ENCODE measurements around the gene SON.
A peak's percentile ranks its signal among the peaks of the same experiment; 100 is the strongest.
"Not testable (repeated sequence)": the region's sequence is repeated elsewhere in the genome, so short reads cannot be mapped to it uniquely, and the experiment has no call there.

Gene SON, protein sequence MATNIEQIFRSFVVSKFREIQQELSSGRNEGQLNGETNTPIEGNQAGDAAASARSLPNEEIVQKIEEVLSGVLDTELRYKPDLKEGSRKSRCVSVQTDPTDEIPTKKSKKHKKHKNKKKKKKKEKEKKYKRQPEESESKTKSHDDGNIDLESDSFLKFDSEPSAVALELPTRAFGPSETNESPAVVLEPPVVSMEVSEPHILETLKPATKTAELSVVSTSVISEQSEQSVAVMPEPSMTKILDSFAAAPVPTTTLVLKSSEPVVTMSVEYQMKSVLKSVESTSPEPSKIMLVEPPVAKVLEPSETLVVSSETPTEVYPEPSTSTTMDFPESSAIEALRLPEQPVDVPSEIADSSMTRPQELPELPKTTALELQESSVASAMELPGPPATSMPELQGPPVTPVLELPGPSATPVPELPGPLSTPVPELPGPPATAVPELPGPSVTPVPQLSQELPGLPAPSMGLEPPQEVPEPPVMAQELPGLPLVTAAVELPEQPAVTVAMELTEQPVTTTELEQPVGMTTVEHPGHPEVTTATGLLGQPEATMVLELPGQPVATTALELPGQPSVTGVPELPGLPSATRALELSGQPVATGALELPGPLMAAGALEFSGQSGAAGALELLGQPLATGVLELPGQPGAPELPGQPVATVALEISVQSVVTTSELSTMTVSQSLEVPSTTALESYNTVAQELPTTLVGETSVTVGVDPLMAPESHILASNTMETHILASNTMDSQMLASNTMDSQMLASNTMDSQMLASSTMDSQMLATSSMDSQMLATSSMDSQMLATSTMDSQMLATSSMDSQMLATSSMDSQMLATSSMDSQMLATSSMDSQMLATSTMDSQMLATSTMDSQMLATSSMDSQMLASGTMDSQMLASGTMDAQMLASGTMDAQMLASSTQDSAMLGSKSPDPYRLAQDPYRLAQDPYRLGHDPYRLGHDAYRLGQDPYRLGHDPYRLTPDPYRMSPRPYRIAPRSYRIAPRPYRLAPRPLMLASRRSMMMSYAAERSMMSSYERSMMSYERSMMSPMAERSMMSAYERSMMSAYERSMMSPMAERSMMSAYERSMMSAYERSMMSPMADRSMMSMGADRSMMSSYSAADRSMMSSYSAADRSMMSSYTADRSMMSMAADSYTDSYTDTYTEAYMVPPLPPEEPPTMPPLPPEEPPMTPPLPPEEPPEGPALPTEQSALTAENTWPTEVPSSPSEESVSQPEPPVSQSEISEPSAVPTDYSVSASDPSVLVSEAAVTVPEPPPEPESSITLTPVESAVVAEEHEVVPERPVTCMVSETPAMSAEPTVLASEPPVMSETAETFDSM (N-terminal part only)

DNA sequence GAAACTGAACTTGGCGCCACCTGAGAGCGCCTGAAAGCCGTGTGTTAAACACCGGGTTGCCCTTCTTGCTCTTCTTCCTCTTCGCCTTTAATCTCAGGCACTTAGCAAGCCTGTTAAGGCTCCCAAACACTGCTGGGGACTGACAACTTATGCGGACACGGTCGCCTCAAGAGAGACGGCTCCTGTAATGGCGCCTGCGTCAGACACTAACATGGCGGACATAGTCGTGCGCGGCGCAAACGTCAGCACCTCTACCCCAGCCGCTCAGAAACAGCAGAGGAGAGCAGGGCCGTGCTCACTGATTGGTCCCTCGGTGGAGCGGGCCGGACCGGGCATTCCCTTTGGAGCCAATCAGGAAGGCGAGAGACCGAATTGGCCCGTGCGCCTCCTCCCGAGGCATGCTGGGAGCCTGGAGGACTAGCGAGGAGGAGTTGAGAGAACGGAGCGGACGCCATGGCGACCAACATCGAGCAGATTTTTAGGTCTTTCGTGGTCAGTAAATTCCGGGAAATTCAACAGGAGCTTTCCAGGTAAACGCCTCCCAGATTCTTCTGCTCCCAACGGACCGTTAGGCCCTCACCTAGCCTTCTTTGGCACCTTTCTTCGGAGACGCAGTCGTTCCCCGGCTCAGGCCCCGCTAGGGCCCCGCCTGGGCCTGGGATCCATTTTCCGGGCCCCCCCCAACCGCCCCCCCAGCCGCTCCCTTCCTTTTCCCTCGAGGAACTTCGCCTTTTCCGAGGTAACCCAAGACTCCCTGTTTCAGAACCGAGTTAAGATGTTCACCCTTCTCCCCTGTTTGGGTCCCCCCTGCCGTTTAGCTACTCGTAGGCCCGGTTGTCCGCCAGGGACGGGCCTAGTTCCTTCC is at the start of gene SON:
SON (plus strand) TSS at position 399 of the 865 bp plus-strand sequence; CDS start at position 454, 55 bp downstream.
- peak; percentile 96 for DNase-seq (ENCODE audit: low read depth)

DNA sequence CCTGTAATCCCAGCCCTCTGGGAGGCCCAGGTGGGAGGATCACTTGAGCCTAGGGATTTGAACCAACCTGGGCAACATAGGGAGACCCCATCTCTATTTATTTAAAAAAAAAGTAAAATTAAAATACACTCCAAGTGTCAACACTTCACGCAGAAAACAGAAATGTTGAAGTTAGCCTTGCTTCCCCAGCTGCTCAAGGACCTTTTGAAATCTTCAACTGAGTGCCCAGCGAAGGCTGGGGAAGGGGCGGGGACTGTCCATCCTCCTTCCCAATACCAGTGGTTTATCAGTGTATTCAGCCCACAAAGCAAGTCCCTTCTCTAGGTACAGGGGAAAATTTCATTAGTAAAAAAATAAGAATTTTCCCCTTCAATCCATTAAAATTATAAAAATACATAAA is 49.1 kb upstream of the SON start:
- no peak for DNase-seq (ENCODE audit: low read depth)

DNA sequence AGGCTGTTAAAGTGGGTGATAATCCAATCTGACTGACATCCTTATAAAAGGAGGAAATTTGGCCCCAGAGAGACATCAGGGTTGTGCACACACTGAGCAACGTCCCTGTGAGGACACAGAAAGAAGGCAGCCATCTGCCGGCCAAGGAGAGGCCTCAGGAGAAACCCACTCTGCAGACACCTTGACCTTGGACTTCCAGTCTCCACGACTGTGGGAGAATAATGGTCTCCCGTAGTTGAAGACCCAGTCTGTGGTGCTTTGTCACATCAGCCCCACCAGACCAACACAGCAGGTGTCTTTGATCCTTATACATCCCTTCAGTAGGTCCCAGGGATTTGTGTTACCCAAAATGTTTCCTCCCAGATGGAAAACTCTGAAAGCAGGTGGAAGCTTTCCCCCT is 47.1 kb upstream of the SON start:
- DNase-seq (ENCODE audit: low read depth) = no peak

DNA sequence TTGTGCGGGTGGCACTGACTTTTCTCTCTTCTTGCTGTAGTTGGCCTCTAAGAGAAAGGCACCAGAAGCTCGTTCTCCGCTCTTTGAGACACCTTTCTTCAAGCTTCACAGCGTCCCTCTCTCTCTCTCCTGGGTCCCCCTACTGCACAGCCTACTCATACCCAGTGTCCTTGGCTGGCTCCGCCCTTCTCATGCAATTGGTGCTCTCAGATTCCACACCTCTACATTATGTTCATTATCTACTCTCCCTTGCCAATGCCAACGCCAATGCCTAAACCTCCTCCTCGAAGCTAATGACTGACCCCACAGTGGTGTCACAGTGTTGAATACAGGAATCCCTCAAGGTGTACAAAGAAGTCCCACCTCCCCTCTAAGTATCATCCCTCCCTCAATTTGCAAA is 46.5 kb upstream of the SON start:
- no peak for DNase-seq (ENCODE audit: low read depth)

DNA sequence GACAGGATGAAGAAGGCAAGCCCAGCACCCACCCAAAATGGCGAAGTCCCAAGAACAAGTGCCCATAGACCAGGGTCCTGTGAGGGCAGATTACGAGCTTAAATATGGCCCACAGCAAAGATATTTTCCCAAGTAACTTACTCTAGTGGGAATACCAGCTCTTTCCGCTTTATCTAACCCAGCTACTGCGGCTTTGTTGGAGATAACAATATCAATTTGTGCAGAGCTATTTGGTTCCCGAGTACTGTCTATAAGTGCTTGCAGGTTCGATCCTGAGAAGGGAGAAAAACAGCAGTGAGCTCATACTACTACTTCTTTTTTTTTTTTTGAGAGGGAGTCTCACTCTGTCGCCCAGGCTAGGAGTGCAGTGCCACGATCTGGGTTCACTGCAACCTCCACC is 37.0 kb upstream of the SON start:
- no peak for DNase-seq (ENCODE audit: low read depth)

DNA sequence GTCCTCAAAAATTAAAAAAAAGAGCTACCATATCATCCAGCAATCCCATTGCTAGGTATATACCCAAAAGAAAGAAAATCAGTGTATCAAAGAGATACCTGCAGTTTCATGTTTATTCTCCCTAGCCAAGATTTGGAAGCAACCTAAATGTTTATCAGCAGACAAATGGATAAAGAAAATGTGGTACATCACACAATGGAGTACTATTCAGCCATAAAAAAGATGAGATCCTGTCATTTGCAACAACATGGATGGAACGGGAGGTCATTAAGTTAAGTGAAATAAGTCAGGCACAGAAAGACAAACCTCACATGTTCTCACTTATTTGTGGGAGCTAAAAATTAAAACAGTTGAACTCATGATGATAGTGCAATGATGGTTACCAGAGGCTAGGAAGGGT is 35.8 kb upstream of the SON start:
- not testable (repeated sequence) for DNase-seq (ENCODE audit: low read depth)

DNA sequence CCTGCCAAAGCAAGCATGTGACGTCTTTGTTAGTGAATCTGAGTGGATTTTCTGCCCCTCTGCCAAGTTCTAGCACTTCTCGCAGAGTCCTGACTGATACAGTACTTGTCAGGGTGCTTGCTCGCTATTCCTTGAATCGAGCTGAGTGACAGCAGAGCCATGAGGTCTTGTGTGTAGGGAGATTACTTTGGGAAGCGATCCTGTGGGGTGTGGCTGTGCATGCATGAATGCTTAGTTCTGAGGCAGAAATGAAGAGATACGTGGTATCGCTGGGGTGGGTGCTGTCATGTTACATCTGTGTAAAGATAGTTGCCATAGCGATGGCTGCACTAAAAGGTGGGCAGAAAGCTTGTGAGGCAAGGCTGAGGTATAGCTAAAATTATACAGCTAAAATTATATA is 32.0 kb upstream of the SON start:
- DNase-seq (ENCODE audit: low read depth) = no peak

DNA sequence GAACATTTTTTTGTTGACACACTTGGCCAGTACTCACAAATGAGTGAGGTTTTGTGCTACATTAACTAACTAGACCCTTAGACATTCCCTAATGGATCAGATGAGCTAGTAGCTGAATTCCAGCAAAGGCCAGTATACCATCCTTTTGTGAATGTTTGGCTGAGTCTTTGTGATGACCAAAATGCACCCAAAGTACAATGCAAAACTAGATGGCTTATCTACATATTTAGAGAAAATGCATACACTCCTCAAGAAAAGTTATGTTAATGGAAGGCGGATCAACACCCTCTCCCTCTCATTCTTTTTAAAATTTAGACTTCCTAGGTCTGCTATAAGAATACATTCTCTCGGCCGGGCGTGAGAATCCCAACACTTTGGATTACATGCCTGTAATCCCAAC is 31.2 kb upstream of the SON start:
- DNase-seq (ENCODE audit: low read depth) = no peak

DNA sequence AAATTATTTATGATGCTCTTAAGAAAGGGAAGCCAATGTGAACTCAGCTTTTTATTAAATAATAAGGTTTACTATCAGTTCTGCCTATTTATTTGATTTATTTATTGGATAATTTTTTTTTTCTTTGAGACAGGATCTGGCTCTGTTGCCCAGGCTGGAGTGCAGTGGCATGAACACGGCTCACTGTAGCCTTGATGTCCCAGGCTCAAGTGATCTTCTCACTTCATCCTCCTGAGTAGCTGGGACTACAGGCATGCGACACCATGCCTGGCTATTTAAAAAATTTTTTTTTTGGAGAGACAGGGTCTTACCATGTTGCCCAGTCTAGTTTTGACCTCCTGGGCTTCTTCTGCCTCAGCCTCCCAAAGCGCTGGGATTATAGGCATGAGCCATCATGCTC is 30.4 kb upstream of the SON start:
- no peak for DNase-seq (ENCODE audit: low read depth)

DNA sequence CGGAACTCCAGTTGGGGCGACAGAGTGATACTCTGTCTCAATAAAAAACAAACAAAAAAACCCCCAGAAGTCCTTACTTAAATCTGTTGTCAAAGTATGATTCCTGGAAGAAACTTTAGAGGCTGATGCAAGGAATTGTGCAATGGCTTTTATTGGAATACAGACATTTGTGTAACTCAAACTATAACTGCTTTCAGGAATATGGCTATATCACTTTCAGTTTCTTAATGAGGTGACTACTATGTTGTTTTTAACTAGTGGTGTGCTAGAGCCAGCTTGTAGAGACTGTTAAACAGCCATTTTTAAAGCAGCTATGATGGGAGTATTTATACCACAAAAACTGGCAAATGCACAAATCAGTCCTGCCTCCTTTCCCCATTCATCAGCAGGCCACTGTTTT is 28.6 kb upstream of the SON start:
- DNase-seq (ENCODE audit: low read depth) = no peak

DNA sequence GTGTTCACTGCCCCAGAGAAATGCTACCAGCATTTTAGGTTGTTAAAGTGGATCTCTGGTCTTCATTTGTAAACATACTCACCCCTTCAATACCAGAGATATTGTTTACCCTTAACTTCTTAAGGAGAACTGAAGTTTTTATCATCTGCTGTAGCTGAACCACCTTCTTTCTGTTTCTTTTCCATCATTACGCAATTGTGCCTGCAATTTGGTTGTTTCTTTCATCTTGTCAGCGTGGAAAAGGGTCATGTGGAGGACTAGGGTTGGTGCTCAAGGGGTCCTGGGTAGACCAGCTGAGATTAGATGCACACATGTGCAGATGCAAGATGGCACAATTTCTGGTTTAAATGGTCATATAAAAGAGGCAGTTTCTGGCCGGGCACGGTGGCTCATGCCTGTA is 23.9 kb upstream of the SON start:
- no peak for DNase-seq (ENCODE audit: low read depth)

DNA sequence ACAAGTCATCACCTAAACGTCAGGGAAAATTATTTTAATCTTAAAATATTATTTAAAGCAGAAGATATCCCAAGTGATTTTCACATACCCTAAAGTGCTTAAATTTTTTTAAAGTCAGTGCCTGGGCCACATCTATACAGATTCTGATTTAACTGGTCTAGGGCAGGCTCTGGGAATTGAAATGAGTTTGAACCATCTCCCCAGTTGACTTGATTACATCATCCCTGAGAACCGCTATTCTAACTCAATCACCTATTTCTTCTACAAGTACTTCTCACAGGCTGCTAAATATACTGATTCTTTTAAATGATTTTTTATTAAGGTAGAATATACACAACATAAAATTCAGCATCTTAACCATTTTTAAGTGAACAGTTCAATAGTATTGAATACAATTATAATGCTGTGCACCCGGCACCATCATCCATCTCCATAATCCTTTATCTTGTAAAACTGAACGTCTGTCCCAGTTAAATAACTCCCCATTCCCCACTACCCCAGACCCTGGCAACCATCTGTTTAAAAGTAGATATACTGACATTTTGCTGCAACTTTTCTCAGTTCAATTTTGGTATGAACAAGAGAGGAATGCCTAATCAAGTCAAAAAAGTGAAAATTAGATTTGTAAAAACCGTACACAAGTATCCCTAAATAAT is 20.4 kb upstream of the SON start:
- DNase-seq (ENCODE audit: low read depth) = no peak

DNA sequence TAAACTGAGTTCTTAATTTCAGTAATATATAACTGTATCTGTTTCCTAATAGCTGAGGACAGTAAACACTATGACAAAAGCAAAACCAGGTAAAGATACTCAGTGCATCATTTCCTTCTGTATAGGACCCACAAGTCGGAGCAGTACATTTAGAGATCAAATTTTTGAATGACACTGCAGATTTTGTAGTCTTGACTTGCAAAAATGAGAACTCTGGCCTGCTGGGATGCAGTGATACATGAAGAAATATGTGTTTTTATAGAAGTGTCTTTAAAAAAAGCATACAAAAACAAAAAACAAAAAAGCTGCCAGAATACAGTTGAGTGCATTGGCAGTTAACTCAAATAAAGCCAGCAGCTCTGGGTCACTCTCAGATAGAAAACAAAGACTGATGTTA is 19.9 kb upstream of the SON start:
- DNase-seq (ENCODE audit: low read depth) = no peak

DNA sequence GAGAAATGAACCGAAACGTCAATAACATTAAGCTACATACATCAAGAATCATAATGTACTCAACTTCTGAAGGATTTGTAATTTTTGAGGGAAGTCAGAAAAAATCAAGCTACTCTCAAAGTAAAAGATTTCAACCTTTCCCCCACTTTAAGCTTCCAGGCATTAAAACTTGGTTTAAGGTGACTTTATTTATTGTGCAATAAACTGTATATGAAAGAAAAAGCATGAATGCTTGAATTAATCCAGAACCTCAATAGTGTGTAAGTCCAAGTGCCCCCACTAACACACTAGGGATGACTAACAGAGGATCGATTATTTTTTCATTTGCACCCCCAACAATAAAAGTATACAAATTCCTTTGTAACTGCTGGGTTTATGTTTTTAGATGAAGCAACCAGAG is 11.8 kb upstream of the SON start:
- no peak for DNase-seq (ENCODE audit: low read depth)

DNA sequence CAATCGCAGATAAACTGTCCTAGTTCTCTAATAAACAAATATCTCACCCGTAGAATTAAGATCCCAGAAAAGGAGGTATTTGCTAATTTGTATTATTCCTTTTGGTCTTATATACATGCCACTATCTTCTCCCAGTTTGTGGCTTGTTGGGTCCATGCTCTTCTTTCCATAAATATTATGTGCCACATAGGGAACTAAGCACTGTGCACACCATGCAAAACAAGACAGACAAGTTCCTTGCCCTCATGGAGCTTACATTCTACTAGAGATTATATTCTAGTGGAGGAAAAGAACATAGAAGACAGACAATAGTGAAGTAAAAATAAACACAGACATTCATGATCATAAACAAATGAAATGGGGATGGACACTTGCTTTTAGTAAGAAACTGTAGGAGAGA is 5.6 kb upstream of the SON start:
- DNase-seq (ENCODE audit: low read depth) = no peak

DNA sequence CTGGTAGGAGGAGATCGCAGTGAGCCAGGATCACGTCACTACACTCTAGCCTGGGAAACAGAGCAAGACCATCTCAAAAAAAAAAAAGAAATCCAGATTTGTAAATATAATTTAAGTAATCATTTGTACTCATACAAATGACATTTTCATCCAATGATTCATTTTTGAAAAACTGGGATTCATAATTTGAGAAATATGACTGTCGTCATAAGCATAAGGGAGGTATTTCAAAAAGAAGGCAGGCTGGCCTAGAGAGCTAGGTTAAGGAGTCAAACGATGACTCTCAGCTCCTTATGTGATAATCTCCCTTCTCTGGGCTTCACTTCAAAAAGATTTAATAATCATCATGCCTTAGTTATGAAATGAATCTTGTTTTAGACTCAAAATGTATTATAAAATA is 3.2 kb upstream of the SON start:
- DNase-seq (ENCODE audit: low read depth) = no peak

DNA sequence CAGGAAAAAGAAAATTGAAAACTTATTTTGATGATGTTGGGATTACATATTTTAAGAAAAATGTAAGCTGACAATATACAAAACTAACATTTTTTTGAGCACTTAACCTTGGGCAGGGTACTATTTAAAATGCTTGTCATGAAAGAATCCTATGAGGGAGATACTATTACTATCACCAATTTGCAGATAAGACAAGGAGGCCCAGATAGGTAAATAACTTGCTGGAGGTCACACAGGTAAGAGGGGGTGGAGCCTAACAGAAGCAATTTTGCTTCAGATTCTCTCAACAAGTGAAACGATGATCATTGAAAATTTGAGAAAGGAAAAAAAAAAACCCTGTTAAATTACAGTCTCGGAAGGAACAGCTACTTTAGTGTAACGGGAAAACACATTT is 2.1 kb upstream of the SON start:
- DNase-seq (ENCODE audit: low read depth) = no peak

DNA sequence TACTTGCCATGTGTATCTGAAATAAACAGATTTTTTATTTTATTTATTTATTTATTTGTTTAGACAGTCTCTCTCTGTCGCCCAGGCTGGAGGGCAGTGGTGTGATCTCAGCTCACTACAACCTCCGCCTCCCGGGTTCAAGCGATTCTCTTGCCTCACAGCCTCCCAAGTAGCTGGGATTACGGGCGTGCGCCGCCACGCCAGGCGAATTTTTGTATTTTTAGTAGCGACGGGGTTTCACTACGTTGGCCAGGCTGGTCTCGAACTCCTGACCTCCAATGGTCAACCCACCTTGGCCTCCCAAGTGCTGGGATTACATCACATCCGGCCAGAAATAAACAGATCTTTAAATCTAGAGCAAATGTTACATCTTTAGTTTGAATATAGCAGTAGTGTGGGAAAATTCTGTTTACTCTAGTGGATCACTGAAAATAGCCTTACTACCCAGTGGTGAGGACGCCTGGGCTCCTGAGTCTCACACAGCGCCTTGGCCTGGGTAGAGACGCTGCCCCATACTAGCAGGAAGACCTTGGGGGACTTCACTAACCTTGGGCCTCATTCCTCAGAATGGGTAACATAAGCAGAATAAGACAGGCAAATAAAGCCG is 1.6 kb upstream of the SON start:
- DNase-seq (ENCODE audit: low read depth) = no peak

DNA sequence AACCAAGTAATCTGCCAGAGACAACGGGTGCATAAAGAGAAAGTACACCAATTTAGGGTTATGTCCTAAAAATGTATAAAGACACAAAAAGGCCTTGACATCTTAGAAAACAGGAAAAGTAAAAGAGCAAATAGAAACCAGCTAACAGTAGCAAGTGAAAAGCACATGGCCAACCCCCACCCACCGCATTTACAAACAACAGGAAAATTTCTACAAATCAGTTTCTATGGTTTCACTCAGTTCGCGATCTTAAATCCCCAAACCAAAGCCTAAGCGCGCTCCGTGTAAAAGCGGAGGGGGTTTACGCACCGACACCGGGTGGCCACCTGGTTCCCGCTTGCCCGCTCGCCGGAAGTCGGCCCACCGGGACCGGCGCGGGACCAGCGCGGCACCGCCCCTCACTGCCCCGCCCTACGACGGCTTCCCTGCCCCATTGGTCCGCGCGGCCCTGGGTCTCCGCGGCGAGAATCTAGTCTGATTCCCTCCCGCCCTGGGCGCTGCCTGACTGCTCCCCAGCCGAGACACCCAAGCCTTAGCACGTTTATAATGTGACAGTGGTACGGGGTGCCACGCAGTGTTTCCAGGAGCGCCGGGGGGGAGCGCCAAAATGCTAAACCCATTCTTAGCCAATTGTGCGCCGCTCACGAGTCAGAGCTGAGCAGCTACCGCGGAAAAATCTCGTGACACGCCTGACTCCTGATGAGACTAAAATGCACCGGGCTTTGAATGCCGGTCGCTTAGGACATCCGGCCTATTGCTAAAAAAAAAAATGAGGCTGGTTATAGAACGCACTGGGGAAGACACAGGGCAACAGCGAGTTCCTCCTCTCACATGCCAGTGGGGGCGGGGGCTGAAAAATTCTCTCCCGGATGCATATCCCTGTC is 840 bp upstream of the SON start, which contains the start of gene GART:
GART (minus strand) TSS at position 362 of the 884 bp plus-strand sequence. CDS start 2,802 bp downstream, outside the sequence.
- peak; percentile 73 for DNase-seq (ENCODE audit: low read depth)

All from activated gamma-delta T cell treated with anti-CD3 and anti-CD28 coated beads, Interleukin-2, amount 50 U/mL, for 16 hours (primary cell).